Epidermal melanocyte (primary cell): ENCODE results near the gene ISG20.

Source experiments
- DNase-seq: peaks from one replicate; pipeline ENCODE4 v3.0.0; 2011; ENCODE audit warnings: low spot score; ENCODE audit not compliant: insufficient read length

Gene ISG20

DNA sequence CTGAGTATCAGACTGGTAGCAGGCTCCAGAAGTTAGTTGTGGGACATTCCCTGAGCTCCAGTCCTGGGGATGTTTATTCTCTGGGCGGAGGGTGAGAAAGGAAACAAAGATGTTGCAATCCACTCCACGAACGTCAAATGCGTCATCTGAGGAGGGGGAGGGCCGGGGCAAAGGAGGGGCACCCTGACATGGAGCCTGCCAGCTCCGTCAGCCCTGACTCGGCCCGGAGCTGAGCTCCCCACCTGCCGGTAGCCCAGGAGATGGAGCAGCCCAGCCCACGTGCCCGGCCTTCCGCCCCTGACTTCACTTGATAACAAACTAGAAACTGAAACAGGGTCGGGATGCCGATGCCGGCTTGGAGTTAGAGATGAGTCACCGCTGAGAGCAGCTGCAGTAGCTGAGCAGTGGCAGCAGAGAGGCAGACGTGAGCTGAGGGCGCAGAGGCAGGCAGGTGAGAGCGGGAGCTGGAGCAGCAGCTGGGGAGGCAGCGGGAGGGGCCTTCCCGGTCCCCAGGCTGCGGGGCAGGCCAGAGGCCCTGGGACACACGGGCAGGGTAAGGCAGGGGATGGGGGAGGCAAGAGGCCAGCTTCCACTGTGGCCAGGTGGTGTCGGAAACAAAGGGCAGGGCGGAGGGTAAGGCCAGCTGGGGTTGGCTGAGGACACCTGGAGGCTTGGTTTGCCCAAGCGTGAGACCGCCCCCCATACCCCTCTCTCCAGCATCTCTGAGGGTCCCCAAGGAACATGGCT, at the start of gene ISG20:
Gene ISG20, plus strand, starts transcription at position 391 of the 747 bp plus-strand sequence. Its CDS starts 351 bp downstream, at position 742.
- DNase-seq, result peak; percentile 90

DNA sequence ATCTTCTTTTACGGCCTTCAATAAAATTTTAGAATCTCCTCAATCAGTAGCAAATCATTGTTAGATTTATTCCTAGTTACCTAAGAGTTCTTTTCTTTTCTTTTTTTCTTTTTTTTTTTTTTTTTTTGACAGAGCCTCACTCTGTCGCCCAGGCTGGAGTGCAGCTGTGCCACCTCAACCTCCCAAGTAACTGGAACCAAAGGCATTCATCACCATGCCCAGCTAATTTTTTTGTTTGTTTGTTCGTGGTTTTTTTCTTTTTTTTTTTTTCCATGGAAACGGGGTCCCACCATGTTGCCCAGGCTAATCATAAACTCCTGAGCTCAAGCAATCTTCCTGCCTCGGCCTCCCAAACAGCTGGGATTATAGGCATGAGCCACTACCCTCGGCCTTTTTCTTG, 48.1 kb upstream of the ISG20 start:
- no peak for DNase-seq

DNA sequence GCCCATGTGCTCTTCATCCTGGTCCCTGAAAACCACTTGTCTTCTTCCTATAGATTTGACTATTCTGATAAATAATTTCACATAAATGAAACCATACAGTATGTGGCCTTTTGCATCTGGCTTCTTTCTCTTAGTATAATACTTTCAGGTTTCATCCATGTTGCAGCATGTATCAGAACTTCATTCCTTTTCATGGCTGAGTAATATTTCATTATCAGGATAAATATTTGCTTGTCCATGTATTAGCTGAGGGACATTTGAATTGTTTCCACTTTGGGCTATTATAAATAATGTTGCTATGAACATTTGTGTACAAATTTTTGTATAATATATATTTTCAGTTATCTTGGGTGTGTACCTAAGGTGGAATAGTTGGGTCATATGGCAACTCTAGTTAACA, 47.4 kb upstream of the ISG20 start:
- no peak for DNase-seq

- no peak for DNase-seq
Measured at GRCh38 chr15:88603885-88604284, 34.9 kb upstream of the ISG20 start.

DNA sequence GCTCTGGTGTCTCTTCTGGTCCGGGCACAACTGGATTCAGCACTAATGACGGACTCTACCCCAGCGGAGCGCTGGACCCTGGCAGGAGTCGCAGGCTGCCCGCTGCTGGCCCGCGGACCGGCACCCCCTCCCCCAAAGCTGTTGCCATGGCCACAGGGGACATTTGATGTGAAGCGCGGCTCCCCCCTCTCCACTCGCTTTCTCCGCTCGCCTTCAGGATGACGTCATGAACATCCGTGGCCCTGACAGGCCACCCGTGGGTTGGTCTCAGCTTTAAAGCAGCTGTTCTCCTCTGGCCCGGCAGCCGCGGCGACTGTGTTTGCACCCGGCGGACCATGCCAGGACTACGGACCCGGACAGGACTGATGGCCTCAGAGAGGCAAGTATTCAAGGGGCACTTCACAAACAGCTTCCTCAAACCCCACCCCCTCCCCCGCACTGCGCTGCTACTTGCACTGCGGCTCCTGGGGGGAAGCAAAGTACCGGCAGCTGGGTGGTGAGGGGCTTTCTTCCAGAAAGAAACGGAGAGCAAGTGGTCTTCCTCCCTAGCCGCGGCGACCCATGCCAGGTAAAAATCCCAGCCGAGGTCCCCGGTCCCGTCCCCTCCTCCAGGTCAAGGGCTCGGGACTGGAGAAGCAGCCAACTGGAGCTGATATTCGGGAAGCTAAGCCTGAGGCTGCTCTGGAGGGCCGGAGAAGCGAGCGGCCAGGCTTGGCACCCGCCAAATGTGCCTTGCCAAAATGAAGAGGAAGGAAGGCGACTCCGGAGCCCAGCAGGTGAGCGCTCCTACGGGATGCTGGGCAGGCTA, 34.2 kb upstream of the ISG20 start:
- no peak for DNase-seq

DNA sequence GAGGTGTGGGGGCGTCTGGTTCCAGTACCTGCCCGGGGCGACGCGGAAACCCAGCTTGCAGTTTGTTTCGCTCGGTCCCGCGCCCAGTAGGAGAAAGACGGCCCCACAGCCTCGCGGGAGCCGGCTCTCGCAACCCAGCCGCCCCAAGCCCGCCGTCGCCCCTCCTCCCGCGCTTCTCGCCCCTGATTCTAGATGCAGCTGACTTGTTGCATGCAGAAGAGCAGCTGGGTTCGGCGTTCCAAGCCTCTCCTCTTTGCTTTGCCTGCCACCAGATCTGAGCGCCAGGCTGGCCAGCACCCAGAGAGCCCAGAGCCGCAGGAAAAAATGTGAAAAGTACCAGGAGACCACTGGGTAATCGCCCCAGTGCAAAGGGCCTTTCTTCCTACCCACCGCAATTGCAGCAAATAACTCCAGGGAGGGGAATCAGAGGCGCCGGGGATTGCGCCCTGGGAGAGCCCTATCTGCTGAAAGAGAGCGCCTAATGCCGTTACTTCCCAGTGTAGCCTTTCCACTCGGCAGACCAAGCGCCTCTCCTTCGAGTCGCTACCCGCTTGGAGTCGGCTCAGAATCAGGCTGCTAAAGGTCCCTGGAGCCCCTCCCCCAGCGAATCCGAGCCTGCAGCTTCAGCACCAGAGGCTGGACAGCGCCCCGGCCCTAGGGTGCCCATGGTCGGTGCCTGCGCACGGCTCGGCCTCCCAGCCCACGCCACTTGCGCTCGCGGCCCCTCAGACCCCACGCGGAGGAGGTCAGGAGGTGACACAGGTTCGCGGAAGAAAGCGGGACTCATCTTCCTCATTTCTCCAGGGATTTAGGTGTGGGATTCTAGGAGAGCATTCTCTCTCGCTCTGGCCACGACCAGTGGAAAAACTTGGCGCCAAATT, 33.4 kb upstream of the ISG20 start:
- DNase-seq, result no peak

DNA sequence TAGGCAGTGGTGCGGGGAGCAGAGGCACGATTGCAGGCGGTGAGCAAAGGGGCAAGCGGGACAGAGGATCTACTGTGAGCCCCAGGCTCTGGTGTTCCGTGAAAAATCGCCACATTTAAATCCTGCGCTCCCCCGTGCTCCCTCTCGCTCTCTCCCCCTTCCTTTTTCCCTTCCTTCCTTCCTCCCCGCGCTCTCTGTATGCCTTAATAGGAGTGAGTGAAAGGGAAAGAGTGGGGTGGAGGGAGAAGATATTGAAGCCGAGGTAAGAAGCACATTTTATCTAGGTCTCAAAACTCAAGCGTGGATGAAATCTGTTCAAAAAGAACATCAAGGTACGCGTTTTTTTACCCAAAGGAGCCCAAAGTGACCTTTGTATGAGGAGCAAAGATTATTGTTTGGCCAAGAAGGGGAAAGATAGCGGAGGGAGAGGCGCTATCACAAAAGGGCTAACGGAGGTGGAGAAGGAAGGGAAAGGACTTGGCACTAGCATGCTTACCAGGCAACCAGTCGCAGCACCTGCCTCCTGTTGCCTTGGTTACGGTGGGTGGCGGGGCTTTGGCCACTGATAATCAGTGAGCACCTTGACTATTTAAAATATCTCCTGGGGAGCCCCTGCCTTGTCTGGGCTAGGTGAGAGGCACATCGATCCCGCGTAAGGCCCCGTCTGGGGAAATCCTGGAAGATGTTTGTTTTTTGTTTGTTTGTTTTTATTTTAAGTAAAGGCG, 32.6 kb upstream of the ISG20 start:
- no peak for DNase-seq

DNA sequence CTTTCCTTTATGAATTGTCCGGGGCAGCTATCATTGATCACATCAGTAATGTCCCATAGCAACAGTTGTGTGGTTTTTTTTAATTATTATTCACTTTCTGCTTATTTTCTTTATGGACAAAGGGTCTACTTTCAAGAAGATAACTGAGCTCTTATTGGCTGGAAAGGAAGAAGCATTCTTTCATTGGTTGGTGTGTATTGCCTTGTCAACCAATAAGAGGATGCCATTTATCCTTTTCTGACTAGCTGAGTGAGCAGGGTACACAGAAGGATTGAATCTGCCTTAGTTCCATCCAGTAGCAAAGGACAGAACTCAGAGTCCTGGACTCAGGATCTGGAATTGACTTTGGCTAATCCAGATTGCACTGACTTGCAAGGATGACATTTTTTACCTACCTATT, 30.9 kb upstream of the ISG20 start:
- no peak for DNase-seq

GRCh38 chr15:88608607-88609181, 30.1 kb upstream of the ISG20 start:
- no peak for DNase-seq

- DNase-seq, result no peak
Measured at GRCh38 chr15:88609344-88610090, 29.3 kb upstream of the ISG20 start.

DNA sequence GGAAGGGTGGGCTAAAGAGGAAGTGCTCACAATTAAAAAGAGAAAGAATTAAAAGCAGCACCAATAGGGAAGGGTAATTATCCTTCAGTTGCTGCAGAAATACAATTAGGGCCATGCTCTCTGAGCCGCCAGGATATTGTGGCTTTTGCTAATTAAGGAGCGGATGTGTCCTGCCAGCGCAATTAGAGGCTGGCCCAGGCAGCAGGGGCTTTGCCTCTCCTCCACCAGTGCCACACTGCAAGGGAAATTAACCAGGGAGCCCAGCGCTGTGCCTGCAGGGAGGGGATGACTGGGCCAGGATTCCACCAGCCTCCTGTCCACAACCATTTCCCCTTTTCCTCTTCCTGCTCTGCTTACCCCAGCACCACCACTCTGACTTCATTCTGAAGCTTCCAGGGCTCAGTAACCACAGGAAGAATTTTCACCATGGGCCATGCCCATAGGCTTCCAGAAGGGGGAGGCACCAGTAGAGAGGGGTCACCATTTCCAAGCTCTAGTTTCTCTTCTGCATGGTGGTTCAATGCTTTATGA, 28.1 kb upstream of the ISG20 start:
- DNase-seq, result no peak

DNA sequence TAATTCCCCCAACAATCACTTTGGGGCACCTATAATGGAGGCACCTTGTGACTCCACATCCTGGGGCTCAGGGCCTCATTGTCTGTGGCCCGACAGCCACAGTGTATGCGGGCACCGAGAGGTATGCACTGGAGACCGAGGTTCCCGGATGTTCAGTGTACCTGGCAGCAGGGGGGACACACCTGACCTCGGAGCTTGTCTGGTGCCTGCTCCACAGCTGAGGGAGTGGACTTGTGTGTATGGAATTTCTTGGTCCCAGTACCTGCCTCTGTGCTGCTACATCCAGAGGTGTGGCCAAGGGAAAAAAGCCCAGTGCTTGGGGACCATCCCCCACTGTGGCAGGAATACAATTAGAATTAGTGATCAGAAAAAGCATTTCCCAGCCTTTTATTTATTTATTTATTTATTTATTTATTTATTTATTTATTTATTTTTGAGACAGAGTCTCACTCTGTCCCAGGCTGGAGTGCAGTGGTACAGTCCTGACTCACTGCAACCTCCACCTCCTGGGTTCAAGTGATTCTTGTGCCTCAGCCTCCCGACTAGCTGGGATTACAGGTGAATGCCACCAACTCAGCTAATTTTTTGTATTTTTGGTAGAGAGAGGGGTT, 26.5 kb upstream of the ISG20 start:
- DNase-seq, result no peak

GRCh38 chr15:88613074-88613944, 25.5 kb upstream of the ISG20 start:
- no peak for DNase-seq

- DNase-seq, result no peak
Measured at GRCh38 chr15:88615303-88616107, 23.3 kb upstream of the ISG20 start.

GRCh38 chr15:88616240-88616639, 22.6 kb upstream of the ISG20 start:
- DNase-seq, result no peak

GRCh38 chr15:88617031-88617722, 21.6 kb upstream of the ISG20 start:
- no peak for DNase-seq

DNA sequence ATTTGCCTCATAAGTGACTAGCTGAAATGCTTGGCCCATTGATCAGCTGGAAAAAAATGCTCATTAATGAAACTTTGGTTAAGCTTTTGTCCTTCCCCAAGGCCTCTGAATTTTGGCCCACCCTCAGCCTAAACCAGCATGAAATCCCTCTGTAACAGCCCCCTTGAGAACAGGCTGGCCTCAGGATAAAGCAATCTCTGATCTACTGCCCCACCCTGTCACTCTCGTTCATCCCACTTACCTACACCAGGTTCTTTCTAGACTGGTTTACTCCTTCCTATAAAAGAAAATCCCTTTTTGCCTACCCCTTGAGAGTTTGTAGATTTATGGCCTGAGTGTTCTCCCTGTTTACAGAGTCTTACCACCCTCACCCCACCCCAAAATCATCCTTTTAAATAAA, 21.0 kb upstream of the ISG20 start:
- DNase-seq, result no peak
